Limb (tissue), 2 donors: ENCODE results near the gene CYTH4.

Experiments
- DNase-seq, 2 donors: peaks; one replicate each; pipeline ENCODE4 v3.0.0-alpha.2; 2016; ENCODE audit errors: extremely low spot score in 2 of 2

CYTH4 gene

GRCh38 chr22:37270928-37271650 is 11.2 kb upstream of the CYTH4 start:
- no peak for DNase-seq

DNA sequence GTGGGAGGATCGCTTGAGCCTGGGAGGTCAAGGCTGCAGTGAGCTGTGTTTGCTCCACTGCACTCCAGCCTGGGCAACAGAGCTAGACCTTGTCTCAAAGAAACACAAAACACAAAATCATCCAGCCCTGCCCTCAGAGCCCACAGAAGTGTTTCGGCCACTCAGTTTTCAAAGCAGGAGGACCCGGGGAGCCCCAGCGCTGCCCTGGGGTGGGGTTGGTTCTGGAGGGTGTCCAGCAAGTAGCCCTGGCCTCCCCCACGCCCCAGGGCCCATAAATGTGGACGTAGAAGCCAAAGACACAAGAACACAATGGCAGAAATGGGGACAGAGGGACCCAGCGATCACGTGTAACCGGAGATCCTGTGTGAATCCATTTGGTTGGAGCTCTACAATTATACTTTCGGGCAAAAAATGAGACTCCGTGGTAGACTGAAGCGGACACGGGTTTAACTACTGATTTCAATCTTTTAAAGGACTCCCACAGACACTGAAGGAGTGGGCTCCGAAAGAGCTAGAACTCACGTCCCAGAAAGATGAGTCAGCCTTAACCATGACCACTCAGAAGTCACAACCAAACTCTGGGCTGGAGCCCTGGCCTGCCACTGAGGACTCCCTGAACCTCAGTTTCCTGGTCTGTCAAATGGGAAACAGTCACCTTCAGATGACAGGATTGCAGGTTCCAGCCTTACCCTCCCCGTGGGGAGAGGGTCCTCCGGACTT is 9.0 kb upstream of the CYTH4 start:
- no peak for DNase-seq

DNA sequence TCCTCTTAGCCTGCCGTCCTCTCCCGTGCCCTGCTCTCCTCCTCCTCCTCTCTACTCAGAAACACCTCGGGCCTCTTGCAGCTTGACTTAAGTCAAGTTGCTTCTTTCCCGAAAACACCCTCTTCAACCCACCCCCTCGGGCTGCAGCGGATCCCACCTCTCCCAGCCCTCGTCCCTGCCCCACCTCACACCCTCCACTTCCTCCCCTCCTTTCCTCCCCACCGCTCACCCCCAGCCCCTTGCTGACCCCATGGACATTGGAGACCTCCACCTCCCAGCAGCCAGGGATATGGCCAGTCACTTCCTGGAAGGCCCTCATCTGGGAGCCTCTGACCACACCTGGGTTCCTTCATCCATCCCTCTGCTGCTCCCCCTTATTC is 8.5 kb upstream of the CYTH4 start:
- DNase-seq: no peak

DNA sequence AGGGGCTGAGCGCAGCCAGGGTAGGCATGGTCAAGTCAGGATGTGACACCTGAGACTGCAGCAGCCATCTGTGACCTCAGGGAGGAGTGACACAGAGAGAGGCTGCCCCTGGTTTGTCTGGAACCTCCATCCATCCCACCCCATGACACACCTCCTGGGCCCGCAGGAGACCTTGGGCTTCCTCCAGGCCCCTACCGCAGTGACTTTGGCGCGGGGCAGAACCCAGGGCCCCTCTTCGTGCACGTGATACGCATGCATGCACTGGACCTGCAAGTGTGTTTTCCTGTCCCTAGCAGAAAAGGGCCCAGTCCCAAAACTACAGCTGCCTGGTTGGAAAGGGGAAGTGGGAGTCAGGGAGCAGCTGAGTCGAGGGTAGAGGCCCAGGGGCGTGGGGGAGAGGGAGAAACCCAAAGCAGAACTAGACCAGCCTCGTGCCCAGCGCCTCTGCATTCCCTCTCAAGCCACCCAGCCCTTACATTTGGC is 7.9 kb upstream of the CYTH4 start:
- DNase-seq: no peak

DNA sequence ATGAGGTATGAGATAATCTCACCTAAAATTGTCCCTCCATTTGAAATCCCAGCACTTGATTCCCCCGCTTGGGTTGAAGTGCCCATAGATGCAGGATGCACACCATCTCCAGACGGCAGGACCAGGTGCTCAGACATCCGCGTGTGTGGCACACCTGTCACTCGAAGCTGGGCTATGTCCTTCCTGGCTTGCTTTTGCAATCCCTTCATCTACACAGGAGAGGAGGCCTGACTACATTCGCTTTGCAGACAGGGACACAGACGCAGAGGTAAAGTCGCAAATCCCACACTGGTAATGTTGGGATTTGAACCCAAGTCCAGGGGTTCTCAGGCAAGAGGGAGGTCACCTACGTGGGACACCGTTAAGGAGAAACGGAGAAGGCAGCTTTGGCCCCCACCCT is 7.2 kb upstream of the CYTH4 start:
- no peak for DNase-seq

GRCh38 chr22:37275622-37276021 is 6.7 kb upstream of the CYTH4 start:
- DNase-seq: no peak

DNA sequence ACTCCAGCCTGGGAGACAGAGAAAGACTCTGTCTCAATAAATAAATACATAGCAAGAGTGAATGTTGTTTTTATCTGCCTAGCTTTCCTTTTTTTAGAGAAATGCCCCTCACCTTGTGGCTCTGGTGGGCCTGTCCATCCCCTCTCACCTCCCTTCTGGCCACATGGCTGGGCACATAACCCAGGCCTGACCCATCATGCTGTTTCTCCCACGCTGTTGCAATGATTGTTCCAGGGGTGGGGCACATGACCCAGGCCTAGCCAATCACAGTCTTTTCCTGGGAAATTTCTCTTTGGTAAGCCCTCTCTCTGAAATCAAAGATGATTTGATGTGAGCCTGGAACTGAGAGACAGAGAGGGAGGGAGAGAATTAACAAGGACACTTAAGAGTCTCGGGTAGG is 5.5 kb upstream of the CYTH4 start:
- DNase-seq: no peak

- no peak for DNase-seq
Measured at GRCh38 chr22:37277384-37277783, 4.9 kb upstream of the CYTH4 start.

DNA sequence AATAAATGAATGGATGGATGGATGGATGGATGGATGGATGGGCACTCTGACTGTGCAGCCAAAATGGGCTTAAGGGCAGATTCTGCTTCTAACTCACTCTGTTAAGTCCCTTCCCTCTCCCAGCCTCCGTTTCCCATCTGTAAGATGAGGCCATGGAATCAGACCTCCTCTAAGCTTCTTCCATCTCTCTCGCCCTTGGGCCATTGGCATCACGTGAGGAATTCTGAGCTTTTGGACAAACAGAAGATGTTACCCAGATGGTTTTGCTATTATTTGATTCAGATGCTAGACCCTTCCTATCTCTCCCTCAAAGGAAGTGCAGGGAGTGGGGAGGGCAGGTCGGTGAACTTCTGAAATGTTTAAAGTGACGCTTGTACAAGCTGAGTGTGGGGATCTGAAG is 4.0 kb upstream of the CYTH4 start:
- DNase-seq: no peak

- no peak for DNase-seq
Measured at GRCh38 chr22:37279331-37280181, 2.8 kb upstream of the CYTH4 start.

DNA sequence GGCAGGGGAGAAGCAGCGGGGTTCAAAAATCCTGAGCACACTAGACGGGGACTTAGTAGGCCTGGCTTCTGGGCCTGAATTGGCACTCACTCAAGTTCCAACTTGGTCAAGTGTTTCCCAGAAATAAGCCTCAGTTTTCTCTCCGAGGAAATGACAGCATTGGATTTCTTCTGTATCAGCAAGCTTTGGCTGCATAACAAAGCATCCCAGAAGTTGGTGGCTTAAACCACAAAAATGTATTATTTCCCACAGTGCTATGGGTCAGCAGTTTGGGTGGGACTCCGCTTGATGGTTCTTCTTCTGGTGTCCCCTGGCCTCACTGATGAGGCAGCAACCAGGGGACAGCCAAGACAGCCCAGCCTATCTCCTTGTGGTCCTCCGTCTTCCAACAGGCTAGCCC is 1.6 kb upstream of the CYTH4 start:
- no peak for DNase-seq

- DNase-seq: no peak
Measured at GRCh38 chr22:37281195-37281594, 1.1 kb upstream of the CYTH4 start.

DNA sequence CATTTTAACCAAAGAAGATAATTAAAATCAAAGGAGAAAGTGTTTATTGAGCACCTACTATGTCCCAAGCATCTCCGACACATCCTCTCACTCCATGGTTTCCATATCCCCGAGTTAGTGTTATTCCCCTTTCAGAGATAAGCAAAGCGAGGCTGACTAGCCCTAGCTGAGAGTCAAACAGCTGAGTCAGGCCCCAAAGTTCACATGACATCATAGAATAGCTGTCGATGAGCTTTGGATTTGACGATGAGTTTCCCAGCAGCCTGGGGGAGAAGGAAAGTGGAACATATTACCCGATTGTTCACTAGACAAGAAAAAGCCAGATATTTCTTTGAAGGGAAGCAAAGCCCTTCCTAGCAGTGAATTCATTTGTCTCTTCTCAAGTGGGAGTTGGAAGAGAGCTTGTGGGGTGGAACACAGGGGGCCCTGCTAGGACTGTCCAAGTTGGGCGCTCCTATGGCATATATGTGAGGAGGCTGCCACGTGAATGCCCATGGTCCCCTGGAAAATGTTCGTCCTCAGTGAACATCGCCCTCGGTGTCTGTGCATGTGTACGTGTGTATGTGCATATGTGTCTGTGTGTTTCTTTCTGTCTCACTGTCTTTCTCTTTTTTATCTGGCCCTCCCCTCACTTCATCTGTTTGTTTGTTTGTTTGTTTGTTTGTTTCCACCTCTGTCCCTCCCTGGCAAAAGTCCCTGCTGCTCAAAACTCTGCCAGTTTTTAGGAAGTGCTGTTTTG is 493 bp upstream of the CYTH4 start:
- no peak for DNase-seq

GRCh38 chr22:37283393-37283937 is 1.2 kb downstream of the CYTH4 start:
- DNase-seq: no peak

- no peak for DNase-seq
Measured at GRCh38 chr22:37284126-37284804, 2.0 kb downstream of the CYTH4 start.

- DNase-seq: peak in 1 of 2 donors; percentile 45
Measured at GRCh38 chr22:37284805-37285355, 2.6 kb downstream of the CYTH4 start.

GRCh38 chr22:37285937-37286336 is 3.6 kb downstream of the CYTH4 start:
- DNase-seq: no peak

- no peak for DNase-seq
Measured at GRCh38 chr22:37287550-37287951, 5.2 kb downstream of the CYTH4 start.

DNA sequence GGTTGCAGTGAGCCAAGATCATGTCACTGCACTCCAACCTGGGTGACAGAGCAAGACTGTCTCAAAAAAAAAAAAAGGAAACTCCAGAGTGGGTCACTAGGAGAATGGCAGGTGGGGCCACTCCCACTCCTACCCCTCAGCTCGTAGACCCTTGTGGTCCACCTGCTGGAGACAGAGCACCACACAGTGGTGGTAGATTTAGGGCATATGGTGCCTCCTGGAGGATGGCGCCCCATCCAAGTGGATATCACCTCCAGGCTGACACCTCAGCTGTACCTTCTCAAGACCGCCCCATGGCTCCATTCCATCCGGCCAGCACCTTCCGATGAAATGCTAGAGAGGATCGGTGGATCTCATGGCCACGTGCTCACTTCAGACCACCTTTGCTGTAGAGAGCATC is 6.2 kb downstream of the CYTH4 start:
- no peak for DNase-seq

DNA sequence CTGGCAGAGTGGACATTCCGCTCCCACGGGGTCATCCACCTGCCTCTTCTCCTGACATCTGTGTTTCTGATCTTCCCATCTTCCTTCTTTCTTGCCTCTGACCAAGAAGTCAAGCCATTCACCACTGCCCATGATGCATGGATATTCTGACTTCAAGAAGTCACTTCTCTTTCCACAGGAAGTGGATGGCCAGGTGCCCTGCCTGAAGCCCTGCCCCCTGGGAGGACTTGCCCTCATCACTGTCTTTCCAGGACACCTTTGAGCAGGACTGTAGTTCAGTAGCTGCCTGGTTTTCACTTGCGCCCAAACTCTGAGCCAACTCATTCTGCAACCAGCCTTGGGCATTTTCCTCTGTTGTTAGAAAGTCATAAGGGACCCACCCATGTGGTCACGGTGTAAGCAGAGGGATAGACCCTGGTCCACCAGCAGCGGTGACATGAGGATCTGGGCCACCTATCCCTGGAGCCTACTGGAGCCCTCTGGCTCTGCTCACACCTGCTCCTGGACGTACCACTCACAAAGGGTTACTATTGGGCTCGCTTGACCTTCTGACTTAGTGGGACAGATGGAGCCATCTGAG is 6.9 kb downstream of the CYTH4 start:
- no peak for DNase-seq
